K562 (cell line): ENCODE measurements around the gene ADCY5. TPM values are rescaled to one million over a fixed set of nuclear protein-coding genes. Genes with fewer than 3 reads are reported as not detected.

Experiments used
- ATAC-seq: fragments of 200-7000 bp; cut with Tn5 transposase; 3 replicates; pipeline ENCODE4 v1.9.1; 2020; ENCODE audit warnings: moderate library complexity
- BruUV-seq: library from RNA; stranded (reverse); fragments of 400-500 nt; replicated peaks from 2 replicates; lab custom pipeline; 2021; lab: Mats Ljungman, UMichigan
- CTCF ChIA-PET: fragments of 300-600 bp; formaldehyde crosslinking; extraction: SDS; loops from one replicate; lab custom pipeline; 2021; ENCODE audit warnings: low intra/inter-chr PET ratio; lab: Yijun Ruan, JAX
- POLR2A ChIA-PET: fragments of 300-600, 350-650 bp; sonication (Branson Sonifier 250); formaldehyde crosslinking; extraction: SDS; loops from one replicate; lab custom pipeline; 2021; ENCODE audit warnings: antibody characterized with exemption, inconsistent platforms; lab: Yijun Ruan, JAX
- DNase-seq, 4 experiments: peaks; one replicate each; pipeline versions ENCODE4 v3.0.0 to v3.0.0-alpha.2; 2011 to 2018; ENCODE audit warnings: low spot score in 3 of 4, mixed read lengths in 3 of 4; ENCODE audit errors: extremely low read depth in 1 of 4
- FAIRE-seq: peaks from 2 replicates; lab custom pipeline; 2011; peaks lifted over from hg19 to GRCh38; lab: Jason Lieb, UNC
- H2AFZ ChIP-seq: 2 replicates; pipeline ENCODE4 v1.6.0; 2011; ENCODE audit warnings: low read depth, low read length, control low read depth, inconsistent platforms
- H3K27ac ChIP-seq: fragments of 200-600 bp; 3 replicates; pipeline ENCODE4 v1.8.0; 2011; ENCODE audit warnings: low read depth, mild to moderate bottlenecking, control low read depth, inconsistent platforms, low read length, moderate library complexity, mixed read lengths; ENCODE audit errors: extremely low read depth
- H3K27me3 ChIP-seq, 2 experiments: fragments of 300-600 bp in 1 of 2; 2 replicates in 1 of 2; 3 replicates in 1 of 2; pipeline versions ENCODE4 v1.6.0 to v1.8.0; 2011; ENCODE audit warnings: inconsistent platforms in 2 of 2, low read length in 2 of 2, mild to moderate bottlenecking in 1 of 2, mixed read lengths in 1 of 2, moderate library complexity in 1 of 2; ENCODE audit not compliant: control insufficient read depth in 2 of 2, insufficient read depth in 2 of 2
- H3K36me3 ChIP-seq: fragments of 300-600 bp; 3 replicates; pipeline ENCODE4 v1.8.0; 2011; ENCODE audit warnings: mild to moderate bottlenecking, low read length, inconsistent platforms; ENCODE audit not compliant: control insufficient read depth, insufficient read depth
- H3K4me1 ChIP-seq, 2 experiments: fragments of 200-600 bp in 1 of 2; replicated peaks in 1 of 2; 2 replicates in 1 of 2; 3 replicates in 1 of 2; pipeline versions ENCODE4 v1.5.1 to v1.8.0; 2011; ENCODE audit warnings: inconsistent platforms in 2 of 2, low read length in 2 of 2, mild to moderate bottlenecking in 1 of 2, mixed read lengths in 1 of 2, moderate library complexity in 1 of 2; ENCODE audit not compliant: control insufficient read depth in 2 of 2, insufficient read depth in 2 of 2
- H3K4me2 ChIP-seq: 2 replicates; pipeline ENCODE4 v1.6.1; 2011; ENCODE audit warnings: low read length, control low read depth, inconsistent platforms, mixed read lengths; ENCODE audit not compliant: insufficient read depth
- H3K4me3 ChIP-seq: fragments of 200-600 bp; sonication (generic), shearing (Covaris generic); 2 replicates; pipeline ENCODE4 v1.5.1; 2016; ENCODE audit warnings: control low read depth, inconsistent platforms
- H3K79me2 ChIP-seq: fragments of 200-600 bp; 3 replicates; pipeline ENCODE4 v1.8.0; 2011; ENCODE audit warnings: low read length, inconsistent platforms; ENCODE audit not compliant: control insufficient read depth, insufficient read depth
- H3K9ac ChIP-seq, 2 experiments: 2 replicates each; pipeline versions ENCODE4 v1.6.0 to v1.6.1; 2011; ENCODE audit warnings: low read depth in 2 of 2, low read length in 2 of 2, control low read depth in 1 of 2, inconsistent platforms in 1 of 2, mild to moderate bottlenecking in 1 of 2, mixed read lengths in 1 of 2; ENCODE audit not compliant: insufficient read depth in 1 of 2
- H3K9me1 ChIP-seq: one replicate; pipeline ENCODE4 v1.6.0; 2011; ENCODE audit warnings: inconsistent platforms, mild to moderate bottlenecking, low read length, moderate library complexity; ENCODE audit not compliant: control insufficient read depth, insufficient read depth
- H3K9me3 ChIP-seq: replicated peaks from 2 replicates; pipeline ENCODE4 v1.5.1; 2011; ENCODE audit warnings: low read depth, low read length, inconsistent platforms; ENCODE audit not compliant: control insufficient read depth, insufficient read depth
- H4K20me1 ChIP-seq: replicated peaks from 2 replicates; pipeline ENCODE4 v1.6.1; 2011; ENCODE audit warnings: low read length, inconsistent platforms, mixed read lengths; ENCODE audit not compliant: control insufficient read depth, insufficient read depth
- ARNT ChIP-seq, 2 experiments: fragments of 450-650 bp; IDR thresholded peaks; 2 replicates each; pipeline ENCODE4 v1.6.1; 2016; ENCODE audit warnings: mild to moderate bottlenecking in 1 of 2
- ASH1L ChIP-seq: fragments of 450-650 bp; IDR thresholded peaks from 2 replicates; pipeline ENCODE4 v1.6.1; 2018; ENCODE audit warnings: borderline replicate concordance, mild to moderate bottlenecking, low read depth; ENCODE audit not compliant: partially characterized antibody
- BRD9 ChIP-seq: fragments of 450-650 bp; IDR thresholded peaks from 2 replicates; pipeline ENCODE4 v1.6.1; 2018; ENCODE audit warnings: low read depth; ENCODE audit not compliant: partially characterized antibody
- CAMTA2 ChIP-seq: fragments of 250-450 bp; sonication (Bioruptor Pico); conservative IDR thresholded peaks from 2 replicates; pipeline ENCODE4 v1.5.1; 2022
- CBX1 ChIP-seq: sonication (generic); IDR thresholded peaks from 2 replicates; pipeline ENCODE4 v1.6.1; 2016; ENCODE audit warnings: antibody characterized with exemption, low read depth, mild to moderate bottlenecking
- ERF ChIP-seq: fragments of 450-650 bp; formaldehyde crosslinking; IDR thresholded peaks from 2 replicates; pipeline ENCODE4 v1.4.0; 2020; ENCODE audit warnings: mild to moderate bottlenecking, mixed read lengths
- PML ChIP-seq: IDR thresholded peaks from 2 replicates; pipeline ENCODE4 v1.6.1; 2012; ENCODE audit warnings: low read length, inconsistent platforms
- POLR2A ChIP-seq: fragments of 450-650 bp; conservative IDR thresholded peaks from 2 replicates; pipeline ENCODE4 v1.6.1; 2016
- SREBF2 ChIP-seq: sonication (generic); formaldehyde crosslinking; IDR thresholded peaks from 2 replicates; pipeline ENCODE4 v1.4.0; 2020; ENCODE audit warnings: mild to moderate bottlenecking, missing genetic modification reagents
- ZNF444 ChIP-seq: fragments of 250-450 bp; sonication (Bioruptor Pico); IDR thresholded peaks from 2 replicates; pipeline ENCODE4 v1.4.0; 2020; ENCODE audit warnings: mild to moderate bottlenecking, moderate library complexity
- ZNF445 ChIP-seq: fragments of 250-450 bp; sonication (Bioruptor Pico); IDR thresholded peaks from 2 replicates; pipeline ENCODE4 v1.4.0; 2020; ENCODE audit warnings: low read depth, mild to moderate bottlenecking, moderate library complexity
- ZNF507 ChIP-seq: conservative IDR thresholded peaks from 2 replicates; pipeline ENCODE4 v1.6.1; 2017; ENCODE audit warnings: missing genetic modification characterization, missing compliant biosample characterization
- ZNF551 ChIP-seq: fragments of 250-450 bp; sonication (Bioruptor Pico); IDR thresholded peaks from 2 replicates; pipeline ENCODE4 v1.5.0; 2021; ENCODE audit warnings: mild to moderate bottlenecking, moderate library complexity
- WGBS: fragments of 100-300 bp; shearing (Covaris generic); methylation state at CpG from one replicate; pipeline ENCODE4 v1.1.6; 2016; ENCODE audit warnings: low coverage, mixed read lengths; ENCODE audit not compliant: insufficient coverage; ENCODE audit errors: missing lambda C conversion rate; 5-methylcytosine and 5-hydroxymethylcytosine counted together
- in situ Hi-C: fragments of 300-500 bp; cut with MboI; formaldehyde crosslinking; loops from 4 replicates; pipeline ENCODE4 v1.15.0; 2018; ENCODE audit warnings: inconsistent platforms, mixed read lengths
- intact Hi-C: fragments of 100-400 bp; cut with micrococcal nuclease; formaldehyde crosslinking; loops from 2 replicates; pipeline ENCODE4 v1.14.2; 2022
- polyA plus RNA-seq, 8 experiments: library from polyadenylated mRNA; depleted of rRNA in 4 of 8; stranded (reverse) in 5 of 8; unstranded in 3 of 8; fragments of >200 nt; fragmentation: Nextera tagmentation in 2 of 8; fragmentation: Illumina TruSeq in 1 of 8; extraction: Ambion mirVana in 2 of 8; extraction: Trizol in 1 of 8; gene quantifications; 2 replicates each; pipeline versions ENCODE4 v1.2.1 to v1.2.3, GENCODE V29; 2011 to 2014; ENCODE audit warnings: inconsistent platforms in 1 of 8, missing spikeins in 1 of 8
- total RNA-seq, 7 experiments: library from RNA; depleted of rRNA in 6 of 7; stranded (reverse); fragments of >200 nt in 6 of 7; fragmentation: Illumina TruSeq in 2 of 7; extraction: Trizol in 2 of 7; gene quantifications; 2 replicates each; pipeline versions ENCODE4 v1.2.1 to v1.2.3, GENCODE V29; 2011 to 2021; ENCODE audit warnings: low replicate concordance in 1 of 7
- TF ChIP-seq, protein P1 (sequence below): fragments of 450-650 bp; IDR thresholded peaks from 2 replicates; pipeline ENCODE4 v1.6.1; 2014; ENCODE audit warnings: low read depth, mild to moderate bottlenecking, moderate library complexity, borderline replicate concordance
- TF ChIP-seq, protein P2 (sequence below): IDR thresholded peaks from 2 replicates; pipeline ENCODE4 v1.6.1; 2016; ENCODE audit warnings: missing genetic modification characterization, missing compliant biosample characterization

The ADCY5 gene
- total and polyA plus RNA-seq, 9 of the 15 experiments (the other 6 are each of a cell fraction or from before 2014, with no cell fraction given) = under 0.01 TPM; not detected in 8

DNA sequence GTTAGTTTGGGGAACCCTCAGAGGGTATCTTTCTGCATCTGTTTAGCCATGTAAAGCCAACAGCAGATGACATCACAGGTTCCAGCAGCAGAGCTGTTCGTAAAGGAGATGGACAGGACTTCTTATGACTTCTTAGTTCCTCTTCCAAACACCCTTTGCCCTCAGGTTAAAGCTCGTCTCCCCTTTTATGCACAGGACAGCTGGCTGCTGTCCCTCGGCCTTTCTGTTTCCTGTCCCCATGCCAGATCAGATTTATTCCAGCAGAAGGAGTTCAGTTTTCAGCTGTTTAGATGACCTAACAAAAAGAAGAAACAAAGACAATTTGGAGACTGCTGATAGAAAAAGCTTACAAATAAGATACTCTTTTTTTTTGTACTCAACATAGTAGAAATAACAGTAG lies 202.0 kb downstream of the ADCY5 start:
- no TSS peak for BruUV-seq
- ChIA-PET CTCF (no interaction called here), POLR2A (interaction anchor here (1.2 kb wide), 1 partner anchor 9 kb away, joined by 3 read pairs; no protein-coding TSS in a partner anchor)
- FAIRE-seq (no peak), DNase-seq (no peak), ATAC-seq (no peak)
- intact Hi-C loops = no loop called here
- Histone ChIP-seq H4K20me1 (no peaks in the 10 kb centered on the region), H3K9ac (no peak overlapping the region), H3K4me2 (no peak overlapping the region), H3K27ac (no peak overlapping the region), H3K27me3 (no peaks in the 10 kb centered on the region), H2AFZ (no peak overlapping the region), H3K4me3 (no peak overlapping the region), H3K4me1 (no peaks in the 10 kb centered on the region), H3K79me2 (no peaks in the 10 kb centered on the region), H3K9me1 (no peaks in the 10 kb centered on the region), H3K9me3 (no peaks in the 10 kb centered on the region), H3K36me3 (peaks cover 22% of the 10 kb centered on the region; the same call in 2 of the 3 replicates)
- no peak for TF ChIP-seq ZNF507 (tag)
- TF ChIP-seq PML = no peak
- no peak for TF ChIP-seq ERF (CRISPR knock-in tag)
- TF ChIP-seq ARNT (IDR thresholded peaks at IDR 0.05) = no peak
- TF ChIP-seq, protein P1, sequence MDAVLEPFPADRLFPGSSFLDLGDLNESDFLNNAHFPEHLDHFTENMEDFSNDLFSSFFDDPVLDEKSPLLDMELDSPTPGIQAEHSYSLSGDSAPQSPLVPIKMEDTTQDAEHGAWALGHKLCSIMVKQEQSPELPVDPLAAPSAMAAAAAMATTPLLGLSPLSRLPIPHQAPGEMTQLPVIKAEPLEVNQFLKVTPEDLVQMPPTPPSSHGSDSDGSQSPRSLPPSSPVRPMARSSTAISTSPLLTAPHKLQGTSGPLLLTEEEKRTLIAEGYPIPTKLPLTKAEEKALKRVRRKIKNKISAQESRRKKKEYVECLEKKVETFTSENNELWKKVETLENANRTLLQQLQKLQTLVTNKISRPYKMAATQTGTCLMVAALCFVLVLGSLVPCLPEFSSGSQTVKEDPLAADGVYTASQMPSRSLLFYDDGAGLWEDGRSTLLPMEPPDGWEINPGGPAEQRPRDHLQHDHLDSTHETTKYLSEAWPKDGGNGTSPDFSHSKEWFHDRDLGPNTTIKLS = no peak
- no peak for TF ChIP-seq ASH1L
- TF ChIP-seq SREBF2 (CRISPR knock-in tag) = no peak
- no peak for TF ChIP-seq ZNF445
- TF ChIP-seq CAMTA2 = no peak
- TF ChIP-seq, protein P2, sequence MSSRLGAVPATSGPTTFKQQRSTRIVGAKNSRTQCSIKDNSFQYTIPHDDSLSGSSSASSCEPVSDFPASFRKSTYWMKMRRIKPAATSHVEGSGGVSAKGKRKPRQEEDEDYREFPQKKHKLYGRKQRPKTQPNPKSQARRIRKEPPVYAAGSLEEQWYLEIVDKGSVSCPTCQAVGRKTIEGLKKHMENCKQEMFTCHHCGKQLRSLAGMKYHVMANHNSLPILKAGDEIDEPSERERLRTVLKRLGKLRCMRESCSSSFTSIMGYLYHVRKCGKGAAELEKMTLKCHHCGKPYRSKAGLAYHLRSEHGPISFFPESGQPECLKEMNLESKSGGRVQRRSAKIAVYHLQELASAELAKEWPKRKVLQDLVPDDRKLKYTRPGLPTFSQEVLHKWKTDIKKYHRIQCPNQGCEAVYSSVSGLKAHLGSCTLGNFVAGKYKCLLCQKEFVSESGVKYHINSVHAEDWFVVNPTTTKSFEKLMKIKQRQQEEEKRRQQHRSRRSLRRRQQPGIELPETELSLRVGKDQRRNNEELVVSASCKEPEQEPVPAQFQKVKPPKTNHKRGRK (tag) = no peak
- TF ChIP-seq ZNF551 (CRISPR knock-in tag) = no peak
- TF ChIP-seq CBX1 = no peak
- TF ChIP-seq POLR2A = no peak
- no peak for TF ChIP-seq BRD9
- TF ChIP-seq ZNF444 = no peak
- WGBS = 71% methylated on average over 3 of the region's 3 CpGs
- in situ Hi-C loops = no loop called here
